AG04450 (cell line): Measurements from ENCODE around the gene USP40. TPM values are rescaled to one million over a fixed set of nuclear protein-coding genes. Genes with fewer than 3 reads are reported as not detected.

Experiments
- CTCF ChIA-PET: fragments of 300-600, 350-600 bp; formaldehyde crosslinking; extraction: SDS; loops from one replicate; lab custom pipeline; 2022; ENCODE audit warnings: antibody characterized with exemption, inconsistent platforms; lab: Charles Lee
- POLR2A ChIA-PET: fragments of 350-600 bp; formaldehyde crosslinking; extraction: SDS; loops from one replicate; lab custom pipeline; 2021; ENCODE audit warnings: antibody characterized with exemption, inconsistent platforms; lab: Yijun Ruan, JAX
- DNase-seq: peaks from one replicate; pipeline ENCODE4 v3.0.0-alpha.2; 2011; ENCODE audit warnings: low read depth, low spot score
- H3K27ac ChIP-seq: one replicate; pipeline ENCODE4 v1.5.1; 2012; ENCODE audit warnings: low read depth, low read length, control low read depth
- H3K27me3 ChIP-seq: one replicate; pipeline ENCODE4 v1.6.0; 2012; ENCODE audit warnings: low read length; ENCODE audit not compliant: control insufficient read depth, insufficient read depth
- H3K4me3 ChIP-seq: 2 replicates; pipeline ENCODE4 v1.5.1; 2011; ENCODE audit warnings: mild to moderate bottlenecking, low read depth, low read length, control low read depth
- H3K9me3 ChIP-seq: 2 replicates; pipeline ENCODE4 v1.5.1; 2012; ENCODE audit warnings: low read length; ENCODE audit not compliant: control insufficient read depth, insufficient read depth
- CTCF ChIP-seq: IDR thresholded peaks from 2 replicates; pipeline ENCODE4 v1.5.1; 2011; ENCODE audit warnings: low read depth, low read length, control low read depth, inconsistent platforms
- polyA plus RNA-seq: library from polyadenylated mRNA; depleted of rRNA; stranded (reverse); fragments of >200 nt; gene quantifications from 2 replicates; pipeline ENCODE4 v1.2.3, GENCODE V29; 2011

Gene USP40
- polyA plus RNA-seq, 1 experiment: 32.4 TPM

- no peak for TF ChIP-seq CTCF
Observed at GRCh38 chr2:233498126-233498525, 68.5 kb downstream of the USP40 start.

GRCh38 chr2:233497692-233498091, 68.9 kb downstream of the USP40 start:
- POLR2A ChIA-PET: interaction anchor here (0.6 kb wide), 1 partner anchor 617 kb away, joined by 7 read pairs; no protein-coding TSS in a partner anchor
- CTCF ChIA-PET: no interaction called here
- H3K4me3 ChIP-seq: no peak overlapping the region
- no peak for TF ChIP-seq CTCF
- no peak for DNase-seq
- H3K27me3 ChIP-seq: no peaks in the 10 kb centered on the region
- H3K9me3 ChIP-seq: peaks cover 4% of the 10 kb centered on the region
- H3K27ac ChIP-seq: no peak overlapping the region

More at GRCh38 chr2:233498126-233498525, 68.5 kb downstream of the USP40 start:
- H3K27me3 ChIP-seq: no peaks in the 10 kb centered on the region
- H3K9me3 ChIP-seq: peaks cover 4% of the 10 kb centered on the region
- no peak for DNase-seq
- H3K27ac ChIP-seq: no peak overlapping the region
- ChIA-PET POLR2A (interaction anchor here (0.6 kb wide), 2 partner anchors 31 to 616 kb away, joined by 4 to 7 read pairs; no protein-coding TSS in a partner anchor), CTCF (no interaction called here)
- H3K4me3 ChIP-seq: no peak overlapping the region

- ChIA-PET CTCF (no interaction called here), POLR2A (no interaction called here)
Observed at GRCh38 chr2:233495503-233496496, 70.8 kb downstream of the USP40 start.

GRCh38 chr2:233492751-233493150, 73.8 kb downstream of the USP40 start:
- H3K4me3 ChIP-seq: no peak overlapping the region
- H3K27ac ChIP-seq: no peak overlapping the region
- ChIA-PET POLR2A (no interaction called here), CTCF (interaction anchor here (0.8 kb wide), 1 partner anchor 65 kb away, joined by 4 read pairs; no protein-coding TSS in a partner anchor)
- no peak for DNase-seq
- H3K9me3 ChIP-seq: no peaks in the 10 kb centered on the region
- no peaks in the 10 kb centered on the region for H3K27me3 ChIP-seq
- TF ChIP-seq CTCF: no peak

More at GRCh38 chr2:233495503-233496496, 70.8 kb downstream of the USP40 start:
- Histone ChIP-seq H3K27me3 (no peaks in the 10 kb centered on the region), H3K27ac (no peak overlapping the region), H3K9me3 (no peaks in the 10 kb centered on the region), H3K4me3 (no peak overlapping the region)
- TF ChIP-seq CTCF: no peak
- DNase-seq: no peak

- no peak for TF ChIP-seq CTCF
- Histone ChIP-seq H3K4me3 (no peak overlapping the region), H3K9me3 (no peaks in the 10 kb centered on the region), H3K27me3 (no peaks in the 10 kb centered on the region), H3K27ac (no peak overlapping the region)
- POLR2A ChIA-PET: no interaction called here
- no peak for DNase-seq
- CTCF ChIA-PET: interaction anchor here (0.6 kb wide), 1 partner anchor 348 kb away, joined by 3 read pairs; no protein-coding TSS in a partner anchor
Observed at GRCh38 chr2:233492078-233492477, 74.5 kb downstream of the USP40 start.
